ENCODE data around the gene TMEM135.

DNA sequence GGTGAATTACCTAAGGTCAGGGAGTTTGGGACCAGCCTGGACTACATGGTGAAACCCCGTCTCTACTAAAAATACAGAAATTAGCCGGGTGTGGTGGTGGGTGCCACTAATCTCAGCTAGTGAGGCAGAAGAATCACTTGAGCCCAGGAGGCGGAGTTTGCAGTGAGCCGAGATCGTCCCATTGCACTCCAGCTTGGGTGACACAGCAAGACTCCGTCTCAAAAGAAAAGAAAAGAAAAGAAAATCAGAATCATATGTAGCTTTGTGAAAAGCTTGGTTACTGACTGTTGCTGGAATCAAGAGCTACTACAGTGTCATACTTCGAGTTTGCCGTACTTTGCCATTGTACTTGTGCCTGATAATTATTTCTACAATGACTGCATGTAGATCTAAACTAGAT is 4.2 kb upstream of the TMEM135 start:
- no peak for TF ChIP-seq ZNF274 (IDR thresholded peaks at IDR 0.05; ENCODE audit: low read depth, low read length)
- TF ChIP-seq YY1 (IDR thresholded peaks at IDR 0.05; ENCODE audit: insufficient read depth, insufficient read length), result no peak
- no peak for TF ChIP-seq SUZ12 (IDR thresholded peaks at IDR 0.05; ENCODE audit: extremely low read depth, insufficient read depth, insufficient read length)

Measured in NT2/D1 (cell line).